CD4-positive, alpha-beta T cell treated with Interferon gamma for 1 hour (primary cell): ENCODE measurements around the gene IGF1R.

Source experiments
- DNase-seq: peaks from one replicate; pipeline ENCODE4 v3.0.0-alpha.2; 2020

IGF1R gene

GRCh38 chr15:98865397-98866339 lies 217.3 kb downstream of the IGF1R start:
- peak; percentile 69 for DNase-seq

DNA sequence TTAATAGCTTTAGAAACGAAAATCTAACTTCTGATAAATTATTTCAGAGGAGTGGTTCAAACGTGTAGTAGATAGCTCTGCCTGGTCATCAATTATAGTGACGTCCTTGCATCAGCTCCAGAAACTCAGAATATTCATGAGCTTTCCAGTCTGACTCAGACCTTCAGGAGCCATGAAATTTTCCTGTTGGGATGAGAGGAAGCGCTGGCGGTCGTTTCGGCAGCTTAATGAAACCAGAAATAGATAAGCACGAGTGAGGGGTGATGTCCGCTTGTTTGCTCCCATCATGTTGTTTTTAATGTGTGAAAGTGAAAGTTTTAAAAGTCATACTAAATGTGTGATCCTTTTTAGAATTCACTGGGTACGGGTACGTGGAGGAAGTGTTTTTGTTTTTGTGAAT lies 218.2 kb downstream of the IGF1R start:
- no peak for DNase-seq

DNA sequence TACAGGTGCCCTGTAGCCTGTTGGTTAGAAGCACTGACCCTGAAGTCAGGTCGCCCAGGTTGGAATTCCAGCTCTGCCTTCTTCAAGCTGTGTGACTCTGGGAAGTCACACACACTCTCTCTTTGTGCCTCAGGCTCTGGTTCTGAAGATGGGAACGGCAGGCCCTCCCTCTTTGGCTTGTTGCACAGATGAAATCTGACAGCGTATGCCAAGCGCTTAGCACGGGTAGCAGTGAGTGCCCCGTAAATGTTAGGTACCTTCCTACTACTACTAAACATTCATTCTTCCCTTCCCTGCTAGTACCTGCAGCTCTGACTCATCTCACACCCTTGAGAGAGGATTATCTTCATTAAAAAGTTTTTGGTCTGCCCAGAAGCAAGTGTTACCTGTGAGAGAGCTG lies 220.2 kb downstream of the IGF1R start:
- no peak for DNase-seq

- DNase-seq = no peak
Observed at GRCh38 chr15:98870788-98871187, 222.4 kb downstream of the IGF1R start.

GRCh38 chr15:98872774-98873173 lies 224.4 kb downstream of the IGF1R start:
- DNase-seq = no peak

DNA sequence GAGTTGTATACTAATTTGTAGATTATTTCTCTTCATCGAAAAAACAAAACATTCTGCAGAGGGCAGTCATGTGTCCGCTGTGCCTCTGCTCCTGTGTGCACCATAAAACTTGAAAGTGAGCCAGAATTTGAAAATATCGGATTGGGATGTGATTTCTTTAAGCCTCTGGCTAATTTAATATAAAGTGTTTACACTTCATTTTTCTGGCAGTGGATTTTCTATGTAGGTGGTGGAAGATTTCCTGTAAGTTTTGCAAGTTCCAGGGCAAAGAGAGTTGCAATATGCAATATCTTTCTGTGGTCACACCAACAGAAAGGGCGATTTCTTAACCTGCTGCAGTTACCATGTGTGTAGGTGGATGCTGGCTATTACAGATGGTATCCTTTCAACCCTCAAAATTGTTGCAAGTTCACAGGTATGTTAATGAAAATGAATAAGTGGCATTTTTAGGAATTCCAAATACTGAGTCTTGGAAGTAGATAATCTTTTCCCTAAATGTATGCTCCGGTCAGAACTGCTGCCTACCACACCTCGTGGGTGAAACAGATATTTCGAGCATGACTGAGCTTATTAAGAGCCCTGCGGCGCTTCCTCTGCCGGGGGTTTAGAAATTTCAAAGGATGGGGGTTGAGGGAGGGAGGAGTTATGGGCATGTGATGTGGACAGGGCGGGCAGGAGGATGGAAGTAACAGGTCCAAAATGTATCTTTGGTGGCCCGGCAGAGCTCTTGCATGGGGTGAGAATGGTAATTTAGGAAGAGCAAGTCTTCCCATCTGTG lies 225.3 kb downstream of the IGF1R start:
- no peak for DNase-seq

GRCh38 chr15:98874370-98874769 lies 226.0 kb downstream of the IGF1R start:
- no peak for DNase-seq

GRCh38 chr15:98874773-98875172 lies 226.4 kb downstream of the IGF1R start:
- DNase-seq = no peak

GRCh38 chr15:98875309-98875708 lies 227.0 kb downstream of the IGF1R start:
- no peak for DNase-seq

DNA sequence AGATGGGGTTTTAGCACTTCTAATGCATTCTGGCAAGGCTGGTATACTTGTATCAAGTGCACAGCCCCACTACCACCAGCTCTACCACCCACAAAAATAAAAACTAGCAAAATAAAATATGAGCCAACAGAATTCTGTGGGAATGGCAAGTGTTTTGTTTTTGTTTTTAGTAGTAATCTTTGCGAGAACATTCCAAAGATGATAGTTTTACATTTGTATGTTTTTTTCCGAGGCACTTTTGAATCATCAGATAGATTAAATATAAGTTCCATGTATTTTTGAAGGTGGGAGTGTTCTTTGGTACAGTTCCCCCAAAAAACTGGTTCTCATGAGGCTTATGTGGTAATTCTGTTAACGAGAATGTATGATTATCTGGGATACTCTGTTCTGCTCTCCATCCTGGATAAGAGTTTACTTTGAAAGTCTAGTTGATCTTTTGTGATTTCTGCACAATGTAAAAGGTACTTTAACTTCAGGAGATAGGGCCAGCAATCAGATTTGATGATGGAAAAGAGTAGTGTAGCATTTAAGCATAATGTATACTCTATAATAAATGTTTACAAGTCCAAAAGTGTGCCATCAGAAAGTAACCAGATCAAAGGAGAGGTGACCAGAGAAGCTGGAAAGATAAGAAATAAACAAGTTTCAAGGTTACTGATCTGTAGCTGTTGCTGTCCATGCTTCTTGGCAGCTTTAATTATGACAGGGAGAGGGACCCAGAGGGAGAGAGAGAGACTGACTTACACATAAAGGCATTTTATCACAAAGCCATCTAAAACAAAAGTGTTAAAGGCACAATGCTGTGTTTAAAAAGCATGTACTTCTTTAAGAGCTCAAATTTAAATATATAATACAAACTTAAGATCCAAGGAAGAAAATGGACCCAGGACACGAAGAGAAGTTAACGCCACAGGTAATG lies 228.4 kb downstream of the IGF1R start:
- DNase-seq = no peak

DNA sequence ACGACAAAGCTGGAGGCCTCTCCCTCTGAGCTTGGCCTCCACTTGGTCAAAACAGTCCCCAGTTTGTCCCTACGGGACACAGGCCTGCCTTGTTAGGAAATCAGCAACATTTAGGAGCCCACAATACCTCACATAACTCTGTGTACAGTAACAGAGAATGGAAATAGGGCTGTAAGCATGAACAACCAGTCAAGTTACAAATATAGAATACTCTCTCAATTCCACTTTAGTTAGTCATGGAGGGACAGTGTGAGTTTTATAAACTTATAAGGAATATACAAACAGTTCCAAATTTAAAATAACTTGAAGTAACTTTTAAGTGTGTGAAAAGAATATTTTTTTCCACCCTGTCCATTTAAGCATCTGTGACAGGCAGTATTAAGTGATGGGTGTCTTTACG lies 229.8 kb downstream of the IGF1R start:
- no peak for DNase-seq

DNA sequence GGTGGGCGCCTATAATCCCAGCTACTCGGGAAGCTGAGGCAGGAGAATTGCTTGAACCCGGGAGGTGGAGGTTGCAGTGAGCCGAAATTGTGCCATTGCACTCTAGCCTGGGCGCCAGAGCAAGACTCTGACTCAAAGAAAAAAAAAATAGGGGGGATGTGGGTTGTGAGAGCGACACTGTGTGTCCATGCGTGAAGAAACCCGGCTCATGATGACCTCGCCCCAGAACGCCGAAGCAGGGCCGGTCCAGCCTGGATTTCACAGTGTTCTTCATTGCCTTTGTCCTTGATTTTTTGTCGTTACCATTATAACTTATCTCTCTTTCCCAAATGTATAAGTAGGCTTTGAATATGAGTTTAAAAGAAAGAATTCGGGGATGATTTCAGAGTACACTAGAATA lies 230.5 kb downstream of the IGF1R start:
- no peak for DNase-seq

DNA sequence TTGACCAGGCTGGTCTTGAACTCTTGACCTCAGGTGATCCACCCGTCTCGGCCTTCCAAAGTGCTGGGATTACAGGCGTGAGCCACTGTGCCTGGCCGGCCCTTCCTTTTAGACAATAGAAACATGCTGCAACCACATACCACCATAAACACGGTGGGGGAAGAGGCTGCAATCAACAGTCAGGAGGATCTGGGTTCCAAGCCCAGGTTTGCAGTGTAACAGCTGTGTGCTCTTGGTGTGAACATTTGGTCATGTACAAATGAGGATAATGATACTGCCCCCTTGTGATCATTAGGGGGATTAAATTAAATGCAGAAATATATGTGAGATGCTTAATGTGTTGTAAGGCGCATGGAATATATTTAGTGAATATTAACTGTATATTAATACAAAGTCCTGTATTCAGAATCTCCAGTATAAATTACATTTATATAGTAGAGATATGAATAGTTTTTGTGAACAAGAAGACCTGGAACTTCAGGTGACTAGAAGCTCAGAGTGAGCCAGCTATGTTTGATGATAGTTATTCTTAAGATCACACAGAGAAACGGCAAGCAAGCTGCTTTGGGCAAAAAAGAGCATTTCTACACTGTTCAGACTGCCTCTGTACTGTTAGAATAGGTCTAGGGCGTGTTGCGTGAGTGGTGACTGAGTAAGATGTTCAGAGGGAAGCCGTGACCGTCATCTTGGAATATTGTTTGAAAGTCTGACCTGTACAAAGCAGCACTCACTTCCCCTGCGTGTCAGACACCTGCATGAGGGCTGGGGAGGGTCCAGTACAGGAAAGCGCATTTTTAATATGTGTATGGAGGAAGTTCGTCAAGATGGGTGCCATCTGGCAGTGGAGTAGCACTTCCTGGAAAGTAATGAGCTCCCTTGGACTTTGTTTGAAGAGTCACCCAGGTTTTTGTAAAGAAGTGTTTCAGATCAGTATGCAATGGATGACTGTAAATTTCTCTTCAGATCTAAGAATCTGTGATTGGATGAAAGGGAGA lies 233.5 kb downstream of the IGF1R start:
- DNase-seq = no peak

DNA sequence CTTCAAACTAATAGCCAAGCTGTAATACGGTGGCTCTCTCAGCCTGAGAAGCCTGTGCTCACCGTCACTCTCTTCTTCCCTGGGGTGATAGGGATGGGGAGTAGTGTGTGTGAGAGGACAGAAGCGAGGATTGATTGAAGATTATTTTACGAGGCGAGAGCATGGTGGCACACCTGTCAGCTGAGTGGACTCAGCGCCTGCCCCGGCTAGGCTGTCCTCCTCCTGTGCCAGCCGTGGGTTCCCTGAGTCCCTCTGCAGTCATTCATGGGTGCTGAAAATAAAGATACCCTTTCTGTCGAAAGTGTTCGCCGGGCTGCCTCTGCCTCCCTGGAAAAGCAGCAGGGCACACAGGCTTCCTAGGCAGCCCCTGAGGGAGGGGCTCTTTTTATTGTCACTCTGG lies 235.1 kb downstream of the IGF1R start:
- DNase-seq = no peak

DNA sequence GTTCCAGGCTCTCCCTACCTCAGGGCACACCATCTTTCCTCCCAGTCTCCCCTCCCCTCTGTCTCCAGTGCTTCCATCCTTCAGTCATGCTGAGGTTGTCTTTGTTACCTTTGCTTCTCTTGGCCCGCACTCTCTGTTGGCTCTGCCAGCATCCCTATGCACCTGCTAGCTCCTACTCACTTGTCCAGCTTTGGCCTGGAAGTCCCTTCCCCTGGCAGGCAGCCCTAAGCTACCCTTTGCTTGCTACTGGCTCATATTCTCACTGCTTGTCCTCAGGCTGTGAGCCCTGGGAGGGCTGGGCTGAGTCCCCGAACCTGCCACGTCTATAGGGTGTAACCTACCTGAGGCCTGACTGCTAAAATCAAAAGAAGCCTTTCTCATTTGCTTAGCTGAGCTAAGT lies 236.6 kb downstream of the IGF1R start:
- DNase-seq = no peak

DNA sequence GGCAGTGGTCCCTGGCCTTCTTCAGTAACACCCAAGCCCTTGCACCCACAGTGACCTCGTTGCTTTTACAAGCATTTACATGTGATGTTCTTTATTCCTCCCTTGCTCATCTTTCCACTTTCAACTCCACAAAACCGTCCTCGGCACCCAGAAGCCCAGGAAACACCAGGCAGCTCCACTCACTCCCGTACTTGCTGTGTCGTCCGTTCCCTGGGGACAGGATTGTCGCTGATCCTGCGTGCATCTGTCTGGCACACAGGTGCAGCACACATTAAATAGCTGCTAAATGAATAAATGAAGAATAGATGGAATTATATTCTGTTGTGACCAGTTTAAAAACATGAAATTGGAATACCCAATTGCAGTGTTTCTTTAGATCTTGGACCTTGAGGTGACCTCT lies 239.6 kb downstream of the IGF1R start:
- no peak for DNase-seq

GRCh38 chr15:98888820-98889479 lies 240.6 kb downstream of the IGF1R start:
- DNase-seq = no peak

DNA sequence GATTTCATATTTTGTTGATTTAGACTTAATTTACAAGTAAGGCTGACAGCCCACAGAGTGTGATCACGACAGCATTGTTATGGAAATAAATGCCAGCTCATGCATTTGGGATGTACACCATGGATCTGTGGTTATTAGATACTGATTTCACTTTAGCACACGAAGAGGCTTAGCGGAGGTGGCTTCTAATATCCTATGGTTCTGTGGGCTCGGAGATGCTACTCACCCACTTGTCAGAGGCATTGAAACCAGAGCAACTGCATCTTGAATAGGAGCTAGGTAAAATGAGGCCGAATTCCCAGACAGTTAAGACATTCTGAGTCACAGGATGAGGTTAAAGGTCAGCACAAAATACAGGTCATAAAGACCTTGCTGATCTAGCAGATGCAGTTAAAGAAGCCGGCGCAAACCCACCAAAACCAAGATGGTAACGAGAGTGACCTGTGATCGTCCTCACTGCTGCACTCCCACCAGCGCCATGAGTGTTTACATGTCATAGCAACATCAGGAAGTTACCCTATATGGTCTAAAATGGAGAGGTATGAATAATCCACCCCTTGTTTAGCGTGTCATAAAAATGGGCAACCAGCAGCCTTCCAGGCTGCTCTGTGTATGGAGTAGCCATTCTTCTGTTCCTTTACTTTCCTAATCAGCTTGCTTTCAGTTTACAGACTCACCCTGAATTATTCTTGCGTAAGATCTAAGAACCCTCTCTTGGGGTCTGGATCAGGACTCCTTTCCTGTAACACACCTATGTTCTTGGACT lies 241.8 kb downstream of the IGF1R start:
- no peak for DNase-seq

DNA sequence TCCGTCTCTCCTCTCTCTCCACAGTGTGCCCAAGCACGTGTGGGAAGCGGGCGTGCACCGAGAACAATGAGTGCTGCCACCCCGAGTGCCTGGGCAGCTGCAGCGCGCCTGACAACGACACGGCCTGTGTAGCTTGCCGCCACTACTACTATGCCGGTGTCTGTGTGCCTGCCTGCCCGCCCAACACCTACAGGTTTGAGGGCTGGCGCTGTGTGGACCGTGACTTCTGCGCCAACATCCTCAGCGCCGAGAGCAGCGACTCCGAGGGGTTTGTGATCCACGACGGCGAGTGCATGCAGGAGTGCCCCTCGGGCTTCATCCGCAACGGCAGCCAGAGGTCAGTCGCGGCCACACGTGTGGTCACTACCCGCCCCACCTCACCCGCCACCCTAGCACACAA lies 243.0 kb downstream of the IGF1R start:
- DNase-seq = no peak

DNA sequence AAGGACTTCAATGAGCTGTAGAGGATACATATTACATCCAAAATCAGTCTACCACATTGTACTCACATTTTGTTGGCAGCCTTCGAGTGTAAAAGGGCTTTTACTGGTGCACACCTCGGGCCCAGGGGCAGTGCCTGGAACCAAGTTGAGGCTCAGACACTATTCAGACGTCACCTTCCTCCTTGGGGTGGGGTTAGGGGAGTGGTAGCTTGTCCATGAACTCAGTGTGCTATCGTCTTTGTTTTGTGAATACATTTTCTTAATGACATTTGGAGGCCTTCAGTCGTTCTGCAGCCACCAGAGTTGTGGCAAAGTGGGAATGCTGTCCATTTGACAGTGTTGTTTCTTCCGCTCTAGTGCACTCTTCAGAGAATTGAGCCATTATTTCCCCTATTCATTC lies 245.1 kb downstream of the IGF1R start:
- DNase-seq = no peak
